Measurements from ENCODE around the gene SIPA1L3.

SIPA1L3 gene

GRCh38 chr19:37929355-37929923 is 22.4 kb downstream of the SIPA1L3 start:
- H3K27ac ChIP-seq (ENCODE audit: low read depth, low read length), result no peak overlapping the region
- no peak for DNase-seq

GRCh38 chr19:37930416-37930815 is 23.4 kb downstream of the SIPA1L3 start:
- Histone ChIP-seq H2AK5ac (ENCODE audit: low read length) (no peak overlapping the region), H3K27me3 (ENCODE audit: insufficient read depth, low read length, poor library complexity) (no peaks in the 10 kb centered on the region), H3K56ac (ENCODE audit: low read length) (no peak overlapping the region), H2BK15ac (replicated peaks; ENCODE audit: low read depth) (no peak overlapping the region), H3K36me3 (ENCODE audit: control insufficient read depth, insufficient read depth, low read length) (no peaks in the 10 kb centered on the region), H4K8ac (ENCODE audit: low read depth, low read length) (no peak overlapping the region), H3K4me1 (ENCODE audit: control insufficient read depth, low read depth, low read length) (peaks cover 5% of the 10 kb centered on the region), H3K4ac (ENCODE audit: low read depth, low read length) (no peak overlapping the region), H3K4me2 (ENCODE audit: low read length) (no peak overlapping the region), H3K9ac (ENCODE audit: low read length) (no peak overlapping the region), H3K79me2 (ENCODE audit: control insufficient read depth, insufficient read depth, low read length) (peaks cover 5% of the 10 kb centered on the region), H2BK120ac (ENCODE audit: low read depth, low read length) (no peak overlapping the region), H3K23ac (ENCODE audit: low read length) (no peak overlapping the region), H4K5ac (ENCODE audit: low read length) (no peak overlapping the region), H3K4me3 (ENCODE audit: low read length) (no peak overlapping the region), H3K79me1 (ENCODE audit: low read length) (peaks cover 13% of the 10 kb centered on the region), H2BK5ac (ENCODE audit: low read length) (no peak overlapping the region), H3K27ac (ENCODE audit: low read depth, low read length) (no peak overlapping the region), H3K18ac (ENCODE audit: low read length) (no peak overlapping the region)
- WGBS (ENCODE audit: extremely low coverage, insufficient coverage, low lambda C conversion rate), result no CpG with 5 or more reads among the region's 5 CpGs
- no peak for DNase-seq

More at GRCh38 chr19:37929355-37929923, 22.4 kb downstream of the SIPA1L3 start:
- Histone ChIP-seq H2AK5ac (ENCODE audit: low read length) (no peak overlapping the region), H4K8ac (ENCODE audit: low read depth, low read length) (no peak overlapping the region), H3K27me3 (ENCODE audit: insufficient read depth, low read length, poor library complexity) (no peaks in the 10 kb centered on the region), H3K4ac (ENCODE audit: low read depth, low read length) (no peak overlapping the region), H3K9ac (ENCODE audit: low read length) (no peak overlapping the region), H3K79me2 (ENCODE audit: control insufficient read depth, insufficient read depth, low read length) (peaks cover 8% of the 10 kb centered on the region), H3K23ac (ENCODE audit: low read length) (no peak overlapping the region), H2BK5ac (ENCODE audit: low read length) (no peak overlapping the region), H3K36me3 (ENCODE audit: control insufficient read depth, insufficient read depth, low read length) (no peaks in the 10 kb centered on the region), H4K5ac (ENCODE audit: low read length) (no peak overlapping the region), H3K4me2 (ENCODE audit: low read length) (no peak overlapping the region), H3K79me1 (ENCODE audit: low read length) (peaks cover 15% of the 10 kb centered on the region), H2BK15ac (replicated peaks; ENCODE audit: low read depth) (no peak overlapping the region), H2BK120ac (ENCODE audit: low read depth, low read length) (no peak overlapping the region), H3K4me1 (ENCODE audit: control insufficient read depth, low read depth, low read length) (peaks cover 5% of the 10 kb centered on the region), H3K56ac (ENCODE audit: low read length) (peak overlapping the region; percentile 42), H3K18ac (ENCODE audit: low read length) (no peak overlapping the region), H3K4me3 (ENCODE audit: low read length) (no peak overlapping the region)
- WGBS (ENCODE audit: extremely low coverage, insufficient coverage, low lambda C conversion rate), result no CpG with 5 or more reads among the region's 4 CpGs

- no CpG with 5 or more reads among the region's 30 CpGs for WGBS (ENCODE audit: extremely low coverage, insufficient coverage, low lambda C conversion rate)
- H2BK5ac ChIP-seq (ENCODE audit: low read length), result no peak overlapping the region
- H4K8ac ChIP-seq (ENCODE audit: low read depth, low read length), result no peak overlapping the region
- H2BK15ac ChIP-seq (replicated peaks; ENCODE audit: low read depth), result no peak overlapping the region
- peaks cover 5% of the 10 kb centered on the region for H3K4me1 ChIP-seq (ENCODE audit: control insufficient read depth, low read depth, low read length)
- no peak overlapping the region for H3K4me3 ChIP-seq (ENCODE audit: low read length)
- peaks cover 5% of the 10 kb centered on the region for H3K79me2 ChIP-seq (ENCODE audit: control insufficient read depth, insufficient read depth, low read length)
- no peaks in the 10 kb centered on the region for H3K27me3 ChIP-seq (ENCODE audit: insufficient read depth, low read length, poor library complexity)
- H4K5ac ChIP-seq (ENCODE audit: low read length), result no peak overlapping the region
- peak overlapping the region; percentile 42 for H3K9ac ChIP-seq (ENCODE audit: low read length)
- peak overlapping the region; percentile 33 for H3K18ac ChIP-seq (ENCODE audit: low read length)
- peak; percentile 87 for DNase-seq
- no peak overlapping the region for H2AK5ac ChIP-seq (ENCODE audit: low read length)
- no peak overlapping the region for H3K23ac ChIP-seq (ENCODE audit: low read length)
- no peaks in the 10 kb centered on the region for H3K36me3 ChIP-seq (ENCODE audit: control insufficient read depth, insufficient read depth, low read length)
- no peak overlapping the region for H3K4ac ChIP-seq (ENCODE audit: low read depth, low read length)
- H3K4me2 ChIP-seq (ENCODE audit: low read length), result peak overlapping the region; percentile 52
- H3K56ac ChIP-seq (ENCODE audit: low read length), result peak overlapping the region; percentile 72
- no peak overlapping the region for H2BK120ac ChIP-seq (ENCODE audit: low read depth, low read length)
- H3K27ac ChIP-seq (ENCODE audit: low read depth, low read length), result peak overlapping the region; percentile 39
- peaks cover 17% of the 10 kb centered on the region for H3K79me1 ChIP-seq (ENCODE audit: low read length)
These were observed 25.1 kb downstream of the SIPA1L3 start for GRCh38 chr19:37931881-37932655.

- peak overlapping the region; percentile 61 for H3K56ac ChIP-seq (ENCODE audit: low read length)
- no peak overlapping the region for H3K4me3 ChIP-seq (ENCODE audit: low read length)
- peak overlapping the region; percentile 28 for H3K27ac ChIP-seq (ENCODE audit: low read depth, low read length)
- H3K4me1 ChIP-seq (ENCODE audit: control insufficient read depth, low read depth, low read length), result peaks cover 5% of the 10 kb centered on the region
- H3K27me3 ChIP-seq (ENCODE audit: insufficient read depth, low read length, poor library complexity), result no peaks in the 10 kb centered on the region
- H2AK5ac ChIP-seq (ENCODE audit: low read length), result no peak overlapping the region
- peaks cover 18% of the 10 kb centered on the region for H3K79me1 ChIP-seq (ENCODE audit: low read length)
- no peak overlapping the region for H2BK5ac ChIP-seq (ENCODE audit: low read length)
- no peak overlapping the region for H4K5ac ChIP-seq (ENCODE audit: low read length)
- peaks cover 5% of the 10 kb centered on the region for H3K79me2 ChIP-seq (ENCODE audit: control insufficient read depth, insufficient read depth, low read length)
- peak overlapping the region; percentile 41 for H3K18ac ChIP-seq (ENCODE audit: low read length)
- no peak overlapping the region for H3K23ac ChIP-seq (ENCODE audit: low read length)
- H2BK15ac ChIP-seq (replicated peaks; ENCODE audit: low read depth), result no peak overlapping the region
- peak; percentile 28 for DNase-seq
- H4K8ac ChIP-seq (ENCODE audit: low read depth, low read length), result no peak overlapping the region
- H3K4ac ChIP-seq (ENCODE audit: low read depth, low read length), result no peak overlapping the region
- peak overlapping the region; percentile 52 for H3K4me2 ChIP-seq (ENCODE audit: low read length)
- WGBS (ENCODE audit: extremely low coverage, insufficient coverage, low lambda C conversion rate), result no CpG with 5 or more reads among the region's 12 CpGs
- H3K36me3 ChIP-seq (ENCODE audit: control insufficient read depth, insufficient read depth, low read length), result no peaks in the 10 kb centered on the region
- H3K9ac ChIP-seq (ENCODE audit: low read length), result peak overlapping the region; percentile 42
- peak overlapping the region; percentile 16 for H2BK120ac ChIP-seq (ENCODE audit: low read depth, low read length)
These were observed 26.3 kb downstream of the SIPA1L3 start for GRCh38 chr19:37932985-37933936.

DNA sequence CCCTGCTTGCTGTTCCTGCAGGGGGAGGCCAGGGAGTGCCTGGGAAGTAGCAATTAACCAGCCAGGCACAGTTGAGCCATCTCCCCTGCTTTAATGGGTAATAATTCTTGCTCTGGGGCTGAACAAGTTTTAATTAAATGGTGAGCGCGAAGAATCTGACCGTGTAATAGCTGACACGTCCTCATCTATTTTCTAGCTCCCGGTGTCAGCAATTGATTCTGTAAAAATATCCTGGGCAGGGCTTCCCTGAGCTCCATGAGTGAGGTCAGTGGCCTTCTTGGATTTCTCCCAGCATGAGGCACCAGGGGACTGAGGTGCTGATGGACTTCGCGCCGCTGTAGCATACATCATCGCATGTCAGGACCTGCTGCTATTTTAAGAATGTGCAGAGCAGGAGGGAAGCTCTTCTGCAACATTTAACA is 26.9 kb downstream of the SIPA1L3 start:
- peak; percentile 41 for DNase-seq
- H3K27me3 ChIP-seq (ENCODE audit: insufficient read depth, low read length, poor library complexity), result no peaks in the 10 kb centered on the region

More for the DNA sequence above, 26.9 kb downstream of the SIPA1L3 start:
- Histone ChIP-seq H3K9ac (ENCODE audit: low read length) (no peak overlapping the region), H2AK5ac (ENCODE audit: low read length) (no peak overlapping the region), H3K36me3 (ENCODE audit: control insufficient read depth, insufficient read depth, low read length) (no peaks in the 10 kb centered on the region), H3K79me1 (ENCODE audit: low read length) (peaks cover 17% of the 10 kb centered on the region), H4K5ac (ENCODE audit: low read length) (no peak overlapping the region), H4K8ac (ENCODE audit: low read depth, low read length) (no peak overlapping the region), H3K23ac (ENCODE audit: low read length) (no peak overlapping the region), H3K56ac (ENCODE audit: low read length) (no peak overlapping the region), H3K4me2 (ENCODE audit: low read length) (no peak overlapping the region), H3K27ac (ENCODE audit: low read depth, low read length) (no peak overlapping the region), H2BK15ac (replicated peaks; ENCODE audit: low read depth) (no peak overlapping the region), H2BK5ac (ENCODE audit: low read length) (no peak overlapping the region), H3K79me2 (ENCODE audit: control insufficient read depth, insufficient read depth, low read length) (peaks cover 5% of the 10 kb centered on the region), H3K18ac (ENCODE audit: low read length) (no peak overlapping the region), H3K4me1 (ENCODE audit: control insufficient read depth, low read depth, low read length) (peaks cover 2% of the 10 kb centered on the region), H2BK120ac (ENCODE audit: low read depth, low read length) (no peak overlapping the region), H3K4ac (ENCODE audit: low read depth, low read length) (no peak overlapping the region), H3K4me3 (ENCODE audit: low read length) (no peak overlapping the region)
- WGBS (ENCODE audit: extremely low coverage, insufficient coverage, low lambda C conversion rate), result no CpG with 5 or more reads among the region's 9 CpGs

Data from mesendoderm (in vitro differentiated cells).